HEK293 (cell line): ENCODE measurements around the gene TSPAN3.

ENCODE experiments used
- CTCF ChIA-PET: fragments of 350-600 bp; formaldehyde crosslinking; extraction: SDS; loops from one replicate; lab custom pipeline; 2021; ENCODE audit warnings: antibody characterized with exemption; lab: Yijun Ruan, JAX
- POLR2A ChIA-PET: fragments of 300-600 bp; formaldehyde crosslinking; extraction: SDS; loops from one replicate; lab custom pipeline; 2020; ENCODE audit warnings: antibody characterized with exemption, inconsistent platforms; lab: Yijun Ruan, JAX
- H3K27ac ChIP-seq: fragments of 200-500 bp; sonication (Bioruptor generic); 2 replicates; pipeline ENCODE4 v1.5.1; 2014; ENCODE audit warnings: low read depth, low read length, control low read depth, inconsistent platforms; ENCODE audit errors: extremely low read depth
- H3K36me3 ChIP-seq, 2 experiments: fragments of 200-500 bp in 1 of 2; sonication (Bioruptor generic) in 1 of 2; 1 replicate in 1 of 2; 2 replicates in 1 of 2; pipeline ENCODE4 v1.5.1; 2014 to 2017; ENCODE audit warnings: inconsistent platforms in 2 of 2, low read length in 2 of 2; ENCODE audit not compliant: control insufficient read depth in 2 of 2, insufficient read depth in 1 of 2
- H3K4me1 ChIP-seq: fragments of 200-500 bp; sonication (Bioruptor generic); 2 replicates; pipeline ENCODE4 v1.5.1; 2014; ENCODE audit warnings: mild to moderate bottlenecking, low read length, inconsistent platforms; ENCODE audit not compliant: control insufficient read depth, insufficient read depth
- H3K4me3 ChIP-seq: 2 replicates; pipeline ENCODE4 v1.5.1; 2011; ENCODE audit warnings: low read depth, mild to moderate bottlenecking, control low read depth, low read length, moderate library complexity
- H3K9me3 ChIP-seq: fragments of 200-500 bp; sonication (Bioruptor generic); 2 replicates; pipeline ENCODE4 v1.5.1; 2014; ENCODE audit warnings: low read depth, low read length, inconsistent platforms; ENCODE audit not compliant: control insufficient read depth, insufficient read depth
- GLI2 ChIP-seq: fragments of 450-650 bp; formaldehyde crosslinking; IDR thresholded peaks from 2 replicates; pipeline ENCODE4; 2017; ENCODE audit warnings: missing biosample characterization, missing genetic modification characterization, low read depth, borderline replicate concordance
- MYNN ChIP-seq: fragments of 450-650 bp; formaldehyde crosslinking; IDR thresholded peaks from 2 replicates; pipeline ENCODE4 v1.5.1; 2016; ENCODE audit warnings: missing biosample characterization, missing genetic modification characterization, borderline replicate concordance
- SP3 ChIP-seq: fragments of 450-650 bp; formaldehyde crosslinking; IDR thresholded peaks from 2 replicates; pipeline ENCODE4 v1.5.1; 2016; ENCODE audit warnings: missing biosample characterization, missing genetic modification characterization
- TCF7L2 ChIP-seq: IDR thresholded peaks from 2 replicates; pipeline ENCODE4 v1.6.1; 2011; ENCODE audit warnings: low read depth, mild to moderate bottlenecking, inconsistent platforms, low read length, moderate library complexity, borderline replicate concordance
- WT1 ChIP-seq: fragments of 450-650 bp; formaldehyde crosslinking; IDR thresholded peaks from 2 replicates; pipeline ENCODE4 v1.5.1; 2016; ENCODE audit warnings: missing biosample characterization, missing genetic modification characterization
- YY1 ChIP-seq: fragments of 450-650 bp; formaldehyde crosslinking; IDR thresholded peaks from 2 replicates; pipeline ENCODE4 v1.5.1; 2018; ENCODE audit warnings: missing biosample characterization, missing genetic modification characterization
- ZBTB44 ChIP-seq: fragments of 450-650 bp; IDR thresholded peaks from 2 replicates; pipeline ENCODE4 v1.5.1; 2018; ENCODE audit warnings: missing biosample characterization, mild to moderate bottlenecking, missing genetic modification characterization
- ZFP3 ChIP-seq: fragments of 450-650 bp; formaldehyde crosslinking; IDR thresholded peaks from 2 replicates; pipeline ENCODE4 v1.5.1; 2016; ENCODE audit warnings: low read depth, missing biosample characterization, missing genetic modification characterization
- ZFP41 ChIP-seq: fragments of 450-650 bp; formaldehyde crosslinking; IDR thresholded peaks from 2 replicates; pipeline ENCODE4 v1.5.1; 2016; ENCODE audit warnings: missing biosample characterization, missing genetic modification characterization, borderline replicate concordance
- ZNF302 ChIP-seq: fragments of 450-650 bp; formaldehyde crosslinking; IDR thresholded peaks from 2 replicates; pipeline ENCODE4 v1.5.1; 2016; ENCODE audit warnings: missing biosample characterization, missing genetic modification characterization, low read depth
- ZNF394 ChIP-seq: fragments of 450-650 bp; formaldehyde crosslinking; IDR thresholded peaks from 2 replicates; pipeline ENCODE4 v1.5.1; 2016; ENCODE audit warnings: missing biosample characterization, missing genetic modification characterization, mild to moderate bottlenecking, moderate library complexity, borderline replicate concordance
- ZNF530 ChIP-seq: fragments of 450-650 bp; formaldehyde crosslinking; IDR thresholded peaks from 2 replicates; pipeline ENCODE4 v1.5.1; 2016; ENCODE audit warnings: low read depth, missing biosample characterization, missing genetic modification characterization
- ZNF549 ChIP-seq: fragments of 450-650 bp; IDR thresholded peaks from 2 replicates; pipeline ENCODE4 v1.5.1; 2018; ENCODE audit warnings: missing biosample characterization, missing genetic modification characterization, mild to moderate bottlenecking, inconsistent platforms, moderate library complexity
- ZNF610 ChIP-seq: fragments of 450-650 bp; formaldehyde crosslinking; IDR thresholded peaks from 2 replicates; pipeline ENCODE4 v1.5.1; 2016; ENCODE audit warnings: missing biosample characterization, missing genetic modification characterization, borderline replicate concordance
- ZNF623 ChIP-seq: fragments of 450-650 bp; formaldehyde crosslinking; IDR thresholded peaks from 2 replicates; pipeline ENCODE4 v1.5.1; 2016; ENCODE audit warnings: missing biosample characterization, missing genetic modification characterization
- ZNF704 ChIP-seq: fragments of 450-650 bp; formaldehyde crosslinking; IDR thresholded peaks from 2 replicates; pipeline ENCODE4 v1.5.1; 2016; ENCODE audit warnings: missing biosample characterization, missing genetic modification characterization
- ZNF76 ChIP-seq: fragments of 450-650 bp; formaldehyde crosslinking; IDR thresholded peaks from 2 replicates; pipeline ENCODE4; 2016; ENCODE audit warnings: low read depth, missing biosample characterization, missing genetic modification characterization, borderline replicate concordance
- ZSCAN23 ChIP-seq: fragments of 450-650 bp; formaldehyde crosslinking; IDR thresholded peaks from 2 replicates; pipeline ENCODE4 v1.5.1; 2016; ENCODE audit warnings: missing biosample characterization, missing genetic modification characterization
- TF ChIP-seq, protein P1 (sequence below): fragments of 450-650 bp; formaldehyde crosslinking; IDR thresholded peaks from 2 replicates; pipeline ENCODE4 v1.5.1; 2016; ENCODE audit warnings: missing biosample characterization, missing genetic modification characterization, low read depth

The TSPAN3 gene

GRCh38 chr15:77104155-77104554, 33.2 kb upstream of the TSPAN3 start:
- H3K27ac ChIP-seq = no peak overlapping the region
- no peak overlapping the region for H3K4me3 ChIP-seq
- H3K9me3 ChIP-seq = no peaks in the 10 kb centered on the region
- no peaks in the 10 kb centered on the region for H3K36me3 ChIP-seq
- TF ChIP-seq TCF7L2 (no peak), ZNF610 (no peak), YY1 (tag by site-specific recombination) (no peak), ZNF549 (tag by site-specific recombination) (no peak), GLI2 (no peak), MYNN (tag by site-specific recombination) (no peak), ZBTB44 (tag by site-specific recombination) (no peak)
- TF ChIP-seq, protein P1, sequence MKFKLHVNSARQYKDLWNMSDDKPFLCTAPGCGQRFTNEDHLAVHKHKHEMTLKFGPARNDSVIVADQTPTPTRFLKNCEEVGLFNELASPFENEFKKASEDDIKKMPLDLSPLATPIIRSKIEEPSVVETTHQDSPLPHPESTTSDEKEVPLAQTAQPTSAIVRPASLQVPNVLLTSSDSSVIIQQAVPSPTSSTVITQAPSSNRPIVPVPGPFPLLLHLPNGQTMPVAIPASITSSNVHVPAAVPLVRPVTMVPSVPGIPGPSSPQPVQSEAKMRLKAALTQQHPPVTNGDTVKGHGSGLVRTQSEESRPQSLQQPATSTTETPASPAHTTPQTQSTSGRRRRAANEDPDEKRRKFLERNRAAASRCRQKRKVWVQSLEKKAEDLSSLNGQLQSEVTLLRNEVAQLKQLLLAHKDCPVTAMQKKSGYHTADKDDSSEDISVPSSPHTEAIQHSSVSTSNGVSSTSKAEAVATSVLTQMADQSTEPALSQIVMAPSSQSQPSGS = no peak
- POLR2A ChIA-PET = interaction anchor here (1.3 kb wide), 1 partner anchor 33 kb away, joined by 5 read pairs; the partner anchor contains the start of gene TSPAN3
- CTCF ChIA-PET = interaction anchor here (0.6 to 5.7 kb wide), 5 partner anchors 14 to 771 kb away, joined by 3 to 37 read pairs (median 4); no protein-coding TSS in a partner anchor
- H3K4me1 ChIP-seq = no peaks in the 10 kb centered on the region

GRCh38 chr15:77099741-77100463, 29.0 kb upstream of the TSPAN3 start:
- no peaks in the 10 kb centered on the region for H3K36me3 ChIP-seq
- CTCF ChIA-PET = interaction anchor here (1.2 to 5.7 kb wide), 3 partner anchors 65 to 443 kb away, joined by 3 to 37 read pairs (median 24); no protein-coding TSS in a partner anchor
- POLR2A ChIA-PET = no interaction called here
- TF ChIP-seq ZFP3 (tag by site-specific recombination) (peak; percentile 86), ZNF76 (tag by site-specific recombination) (no peak)
- TF ChIP-seq, all 188 proteins: peak for 1
- Histone ChIP-seq H3K4me1 (no peaks in the 10 kb centered on the region), H3K4me3 (no peak overlapping the region), H3K27ac (no peak overlapping the region), H3K9me3 (no peaks in the 10 kb centered on the region)

DNA sequence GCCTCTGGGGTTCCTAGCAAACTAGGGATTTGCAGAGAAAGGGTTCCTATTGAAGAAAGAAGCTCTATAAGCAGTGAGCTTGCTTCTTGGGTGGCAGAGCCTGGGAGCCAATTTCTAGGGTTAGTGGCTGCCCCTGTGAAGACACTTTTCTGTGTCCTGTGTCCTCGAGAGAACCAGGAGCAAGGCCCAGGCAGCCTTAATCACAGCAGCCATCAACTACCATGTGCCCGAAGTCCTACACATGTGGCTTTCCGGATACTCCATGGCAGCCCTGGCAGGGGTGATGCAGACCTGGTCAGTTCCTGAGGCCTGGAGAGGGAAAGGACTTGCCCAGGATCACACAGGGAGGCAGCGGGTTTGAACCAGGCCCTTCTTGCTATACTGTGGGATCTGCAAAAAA, 27.7 kb upstream of the TSPAN3 start:
- Histone ChIP-seq H3K36me3 (no peaks in the 10 kb centered on the region), H3K27ac (no peak overlapping the region), H3K4me1 (no peaks in the 10 kb centered on the region), H3K9me3 (no peaks in the 10 kb centered on the region), H3K4me3 (no peak overlapping the region)
- ChIA-PET POLR2A (no interaction called here), CTCF (interaction anchor here (1.0 to 1.3 kb wide), 3 partner anchors 20 to 445 kb away, joined by 4 to 6 read pairs (median 6); no protein-coding TSS in a partner anchor)
- TF ChIP-seq ZNF704 (no peak), ZSCAN23 (tag by site-specific recombination) (no peak), ZNF530 (tag by site-specific recombination) (no peak), ZFP41 (no peak), SP3 (tag by site-specific recombination) (no peak), ZNF623 (no peak), WT1 (no peak), YY1 (tag by site-specific recombination) (no peak), ZNF394 (tag by site-specific recombination) (no peak), ZNF302 (tag by site-specific recombination) (no peak)
